DMS79 treated with DMSO at 0.1 percent for 48 hours (cell line): ENCODE results near the gene CACNB2.

ENCODE experiments used
- DNase-seq: peaks from one replicate; lab custom pipeline; 2025; lab: John Stamatoyannopoulos, UW

Gene CACNB2

DNA sequence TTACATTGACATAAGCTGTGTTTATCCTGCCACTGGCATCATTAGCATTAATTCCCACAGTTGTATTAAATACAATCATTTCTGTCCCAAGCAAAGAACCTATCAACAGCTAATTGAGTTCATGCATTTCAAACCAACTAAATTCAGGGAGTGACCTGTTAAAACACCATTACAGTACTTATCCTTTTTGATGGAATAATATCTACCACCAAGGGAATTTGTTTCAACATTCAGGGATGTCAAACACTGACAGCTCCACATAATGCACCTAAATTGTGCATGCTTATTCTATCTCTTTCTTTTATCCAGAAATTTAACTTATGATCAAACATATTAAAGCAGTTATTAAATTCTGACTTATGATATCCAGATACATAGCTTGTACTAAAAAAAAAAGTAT is 374.3 kb downstream of the CACNB2 start:
- DNase-seq, result no peak

- DNase-seq, result no peak
These were observed 376.6 kb downstream of the CACNB2 start for GRCh38 chr10:18516851-18517250.

DNA sequence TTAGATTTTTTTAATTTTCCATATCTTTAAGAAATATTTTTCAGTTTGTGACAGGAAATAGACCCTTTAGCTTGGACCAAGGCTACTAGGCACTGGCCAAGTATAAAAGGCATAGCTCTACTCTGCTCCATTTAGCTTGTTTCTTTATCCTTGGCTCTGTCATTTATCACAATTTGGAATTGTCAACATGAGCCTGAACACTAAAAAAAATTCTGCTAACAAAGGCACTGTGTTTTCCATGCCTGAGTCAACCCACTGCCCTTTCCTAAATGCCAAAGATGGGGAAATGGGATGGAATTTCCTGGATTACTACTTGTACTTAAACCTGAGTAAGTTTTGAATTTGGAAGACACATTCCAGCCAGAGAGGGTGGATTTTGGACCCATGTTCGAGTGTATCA is 382.8 kb downstream of the CACNB2 start:
- DNase-seq, result no peak

- DNase-seq, result no peak
These were observed 383.6 kb downstream of the CACNB2 start for GRCh38 chr10:18523858-18524257.

DNA sequence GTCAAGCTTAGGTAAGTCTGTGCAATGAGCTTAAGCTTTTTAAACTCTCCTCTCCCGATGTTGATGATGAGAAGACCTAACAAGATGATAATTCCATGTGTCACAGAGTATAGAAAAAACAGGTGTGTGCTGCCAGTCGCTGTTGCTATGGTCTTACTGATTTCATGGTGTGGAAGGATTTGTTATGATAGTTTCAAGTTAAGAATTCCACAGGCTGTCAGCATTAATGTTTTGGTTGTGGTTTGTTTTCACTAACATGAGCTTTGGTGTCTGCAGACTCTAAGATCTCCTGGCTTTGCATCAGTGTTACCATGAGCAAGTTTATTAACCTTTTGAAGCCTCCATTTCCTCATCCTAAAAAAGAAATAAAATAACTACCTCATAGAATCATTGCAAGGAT is 387.5 kb downstream of the CACNB2 start:
- DNase-seq, result no peak

GRCh38 chr10:18528292-18528691 is 388.1 kb downstream of the CACNB2 start:
- no peak for DNase-seq

DNA sequence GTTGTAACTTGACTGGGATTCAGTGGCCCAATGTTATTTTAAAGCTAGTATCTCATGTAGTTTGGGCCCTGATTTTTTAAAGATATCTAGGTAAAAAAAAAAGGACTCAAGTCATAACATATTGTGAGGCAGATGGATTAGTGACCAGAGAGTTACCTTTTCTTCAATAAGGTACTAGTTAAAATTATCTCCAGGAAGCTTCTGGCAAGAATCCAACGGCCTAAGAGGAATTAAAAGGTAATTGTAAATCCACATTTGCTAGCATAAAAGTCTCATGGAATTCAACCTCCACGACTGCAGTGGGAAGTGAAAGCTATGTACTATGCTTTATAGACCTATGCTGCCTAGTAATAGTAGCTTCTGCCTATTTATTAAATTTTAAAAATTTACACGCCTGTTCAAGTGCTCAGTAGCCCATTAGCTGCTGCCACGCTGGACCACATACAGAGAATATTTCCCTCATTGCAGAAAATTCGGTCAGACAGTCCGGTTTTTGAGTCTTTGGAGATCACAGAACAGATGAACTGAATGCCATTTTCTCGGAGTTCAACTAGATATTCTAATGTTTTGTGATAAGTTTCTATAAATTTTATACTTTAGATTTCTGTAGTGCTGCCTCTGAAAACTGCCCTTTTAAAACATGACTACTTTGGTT is 392.8 kb downstream of the CACNB2 start:
- DNase-seq, result no peak

- DNase-seq, result no peak
These were observed 393.7 kb downstream of the CACNB2 start for GRCh38 chr10:18533896-18534295.

DNA sequence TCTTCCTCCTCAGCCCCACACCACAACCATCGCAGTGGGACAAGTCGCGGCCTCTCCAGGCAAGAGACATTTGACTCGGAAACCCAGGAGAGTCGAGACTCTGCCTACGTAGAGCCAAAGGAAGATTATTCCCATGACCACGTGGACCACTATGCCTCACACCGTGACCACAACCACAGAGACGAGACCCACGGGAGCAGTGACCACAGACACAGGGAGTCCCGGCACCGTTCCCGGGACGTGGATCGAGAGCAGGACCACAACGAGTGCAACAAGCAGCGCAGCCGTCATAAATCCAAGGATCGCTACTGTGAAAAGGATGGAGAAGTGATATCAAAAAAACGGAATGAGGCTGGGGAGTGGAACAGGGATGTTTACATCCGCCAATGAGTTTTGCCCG is 399.1 kb downstream of the CACNB2 start:
- no peak for DNase-seq

DNA sequence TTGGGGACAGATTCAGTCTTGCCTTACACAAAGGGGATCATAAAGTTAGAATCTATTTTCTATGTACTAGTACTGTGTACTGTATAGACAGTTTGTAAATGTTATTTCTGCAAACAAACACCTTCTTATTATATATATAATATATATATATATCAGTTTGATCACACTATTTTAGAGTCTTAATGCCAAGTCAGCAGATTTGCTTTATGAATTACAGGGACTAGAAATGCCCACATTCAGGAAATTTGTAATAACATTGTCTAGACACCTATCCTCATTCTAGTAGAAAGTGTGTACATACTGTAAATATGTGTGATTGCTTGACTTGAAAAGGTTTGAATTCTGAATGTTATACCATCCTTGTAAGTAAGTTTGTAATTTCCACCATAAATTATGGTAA is 400.0 kb downstream of the CACNB2 start:
- DNase-seq, result no peak

DNA sequence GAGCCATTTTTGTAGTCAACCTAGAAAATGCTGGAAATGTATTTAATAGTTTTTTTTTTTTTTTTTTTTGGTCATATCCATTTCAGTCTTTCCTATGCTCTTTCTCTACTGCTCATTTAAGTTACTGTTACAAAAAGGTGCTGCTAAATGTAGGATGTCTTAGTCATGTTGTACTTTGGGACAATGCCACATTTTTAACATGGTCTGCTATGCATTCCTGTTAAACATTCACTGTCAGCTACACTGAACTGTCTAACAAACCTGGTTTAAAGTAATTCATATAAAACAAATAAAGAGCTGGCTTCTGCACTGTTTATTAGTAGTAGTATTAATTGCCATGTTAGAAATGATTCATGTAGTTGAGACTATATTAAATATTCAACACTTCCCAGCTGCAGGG is 402.6 kb downstream of the CACNB2 start:
- DNase-seq, result no peak

GRCh38 chr10:18545621-18546305 is 405.5 kb downstream of the CACNB2 start:
- DNase-seq, result no peak

DNA sequence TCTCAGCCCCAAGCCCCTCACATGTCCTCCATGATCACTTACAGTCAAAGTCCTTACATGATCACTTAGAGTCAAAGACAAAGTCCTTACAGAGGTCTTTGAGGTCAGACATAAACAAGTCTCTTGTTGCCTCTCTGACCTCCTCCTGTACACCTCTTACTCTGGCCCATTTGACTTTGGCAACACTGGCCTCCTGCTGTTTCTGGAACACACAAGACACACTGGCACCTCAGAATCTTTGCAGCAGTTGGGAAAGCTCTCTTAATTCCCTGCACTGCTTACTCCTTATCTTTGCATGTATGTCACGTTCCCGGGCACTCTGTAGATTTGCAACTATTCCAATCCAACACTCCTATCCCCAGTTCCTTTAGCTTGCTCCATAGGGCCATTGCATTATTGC is 408.9 kb downstream of the CACNB2 start:
- DNase-seq, result no peak

DNA sequence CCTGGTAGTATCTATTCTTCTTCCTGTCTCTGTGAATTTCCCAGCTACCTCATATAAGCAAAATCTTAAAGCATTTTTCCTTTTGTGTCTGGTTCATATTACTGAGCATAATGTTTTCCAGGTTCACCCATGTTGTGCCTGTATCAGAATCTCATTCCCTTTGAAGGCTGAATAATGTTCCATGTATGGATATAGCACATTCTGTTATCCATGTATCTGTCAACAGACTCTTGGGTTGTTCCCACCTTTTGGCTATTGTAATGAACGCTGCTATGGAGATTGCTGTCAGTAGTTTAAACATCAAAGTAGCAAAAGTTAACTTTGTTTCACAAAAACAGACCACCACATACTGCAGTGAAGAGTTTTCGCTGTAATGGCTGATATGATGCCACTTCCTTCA is 411.2 kb downstream of the CACNB2 start:
- no peak for DNase-seq

- DNase-seq, result no peak
These were observed 414.3 kb downstream of the CACNB2 start for GRCh38 chr10:18554479-18554878.

DNA sequence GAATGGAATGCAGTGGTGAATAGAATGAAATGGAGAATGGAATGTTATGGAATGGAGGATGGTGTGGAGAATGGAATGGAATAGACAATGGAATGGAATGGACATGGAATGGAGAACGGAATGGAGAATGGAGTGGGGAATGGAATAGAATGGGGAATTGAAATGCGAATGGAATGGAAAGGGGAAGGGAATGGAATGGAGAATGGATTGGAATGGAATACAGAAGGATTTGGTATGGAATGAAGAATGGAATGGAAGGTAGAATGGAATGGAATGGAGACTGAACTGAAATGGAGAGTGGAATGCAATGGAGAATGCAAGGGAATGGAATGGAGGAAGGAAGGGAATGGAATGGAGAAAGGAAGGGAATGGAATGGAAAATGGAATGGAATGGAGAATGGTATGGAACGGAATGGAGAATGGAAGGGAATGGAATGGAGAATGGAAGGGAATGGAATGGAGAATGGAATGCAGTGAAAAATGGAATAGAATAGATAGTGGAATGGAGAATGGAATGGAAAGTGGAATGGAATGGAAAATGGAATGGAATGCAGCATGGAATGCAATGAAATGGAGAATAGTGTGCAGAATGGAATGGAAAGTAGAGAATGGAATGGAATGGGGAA is 416.4 kb downstream of the CACNB2 start:
- no peak for DNase-seq

- no peak for DNase-seq
These were observed 417.7 kb downstream of the CACNB2 start for GRCh38 chr10:18557960-18558359.

GRCh38 chr10:18561861-18562551 is 421.8 kb downstream of the CACNB2 start:
- no peak for DNase-seq

DNA sequence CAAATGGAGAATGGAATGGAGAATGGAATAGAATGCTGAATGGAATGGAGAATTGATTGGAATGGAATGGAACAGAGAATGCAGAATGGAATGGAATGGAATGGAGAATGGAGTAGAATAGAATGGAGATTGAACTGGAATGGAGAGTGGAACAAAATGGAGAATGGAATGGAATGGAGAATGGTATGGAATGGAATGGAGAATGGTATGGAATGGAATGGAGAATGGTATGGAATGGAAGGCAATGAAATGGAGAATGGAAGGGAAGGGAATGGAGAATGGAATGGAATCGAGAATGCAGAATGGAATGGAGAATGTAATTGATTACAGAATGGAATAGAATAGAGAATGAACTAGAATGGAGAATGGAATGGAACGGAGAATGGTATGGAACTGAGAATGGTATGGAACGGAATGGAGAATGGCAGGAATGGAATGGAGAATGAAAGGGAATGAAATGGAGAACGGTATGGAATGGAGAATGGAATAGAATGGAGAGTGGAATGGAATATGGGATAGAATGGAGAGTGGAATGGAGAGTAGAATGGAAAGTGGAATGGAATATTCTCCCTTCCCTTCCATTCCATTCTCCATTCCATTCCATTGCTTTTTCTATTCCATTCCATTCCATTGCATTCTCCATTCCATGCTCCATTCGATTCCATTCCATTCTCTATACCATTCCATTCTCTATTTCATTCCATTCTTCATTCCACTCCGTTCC is 422.9 kb downstream of the CACNB2 start:
- no peak for DNase-seq

DNA sequence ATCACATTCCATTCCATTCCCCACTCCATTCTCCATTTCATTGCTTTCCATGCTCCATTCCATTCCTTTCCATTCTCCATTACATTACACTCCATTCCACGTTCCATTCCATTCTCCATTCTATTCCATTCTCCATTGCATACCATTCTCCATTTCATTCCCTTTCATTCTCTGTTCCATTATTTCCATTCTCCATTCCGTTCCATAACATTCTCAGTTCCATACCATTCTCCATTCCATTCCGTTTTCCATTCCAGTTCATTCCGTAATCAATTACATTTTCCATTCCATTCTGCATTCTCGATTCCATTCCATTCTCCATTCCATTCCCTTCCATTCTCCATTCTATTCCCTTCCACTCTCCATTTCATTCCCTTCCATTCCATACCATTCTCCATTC is 424.8 kb downstream of the CACNB2 start:
- no peak for DNase-seq

- no peak for DNase-seq
These were observed 426.0 kb downstream of the CACNB2 start for GRCh38 chr10:18566177-18566576.

DNA sequence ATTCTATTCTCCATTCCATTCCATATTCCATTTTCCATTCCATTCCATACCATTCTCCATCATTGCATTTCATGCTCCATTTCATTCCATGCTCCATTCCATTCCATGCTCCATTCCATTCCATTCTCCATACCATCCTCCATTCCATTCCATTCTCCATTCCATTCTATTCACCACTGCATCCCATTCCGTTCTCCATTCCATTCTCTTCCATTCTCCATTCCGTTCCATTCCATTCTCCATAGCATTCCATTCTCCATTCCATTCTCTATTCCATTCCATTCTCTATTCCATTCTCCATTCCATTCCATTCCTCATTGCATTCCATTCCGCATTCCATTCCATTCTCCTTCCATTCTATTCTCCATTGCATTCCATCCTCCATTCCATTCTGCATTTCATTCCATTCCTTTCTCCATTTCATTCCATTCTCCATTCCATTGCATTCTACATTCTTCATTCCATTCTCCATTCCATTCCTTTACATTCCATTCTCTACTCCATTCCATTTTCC is 427.2 kb downstream of the CACNB2 start:
- DNase-seq, result no peak
